Coronary artery (tissue), 2 donors: ENCODE measurements around the gene FAM98B.

Experiments used
- DNase-seq: peaks from one replicate; pipeline ENCODE4 v3.0.0-alpha.2; 2017; ENCODE audit warnings: low spot score
- H3K27ac ChIP-seq, 2 donors: fragments of 200-600 bp; sonication (generic); one replicate each; pipeline ENCODE4 v1.5.1; 2016 to 2019
- H3K4me3 ChIP-seq: fragments of 200-600 bp; sonication (generic); 2 replicates; pipeline ENCODE4 v1.5.1; 2016; ENCODE audit warnings: mild to moderate bottlenecking, moderate library complexity
- CTCF ChIP-seq: fragments of 200-600 bp; sonication (generic); IDR thresholded peaks from one replicate; pipeline ENCODE4 v1.5.1; 2019; ENCODE audit warnings: antibody characterized with exemption

Gene FAM98B

GRCh38 chr15:38516626-38517025 lies 62.7 kb downstream of the FAM98B start:
- TF ChIP-seq CTCF, result no peak
- Histone ChIP-seq H3K4me3 (no peak overlapping the region), H3K27ac (no peak overlapping the region)
- DNase-seq, result no peak

GRCh38 chr15:38517312-38517975 lies 63.5 kb downstream of the FAM98B start:
- H3K27ac ChIP-seq, result no peak overlapping the region
- TF ChIP-seq CTCF, result no peak
- DNase-seq, result no peak
- no peak overlapping the region for H3K4me3 ChIP-seq

- no peak for DNase-seq
- no peak overlapping the region for H3K4me3 ChIP-seq
- no peak overlapping the region for H3K27ac ChIP-seq
- no peak for TF ChIP-seq CTCF
Measured at GRCh38 chr15:38518084-38518483, 64.2 kb downstream of the FAM98B start.

GRCh38 chr15:38520035-38520434 lies 66.1 kb downstream of the FAM98B start:
- DNase-seq, result no peak
- Histone ChIP-seq H3K4me3 (no peak overlapping the region), H3K27ac (no peak overlapping the region)
- no peak for TF ChIP-seq CTCF

GRCh38 chr15:38521316-38521715 lies 67.4 kb downstream of the FAM98B start:
- DNase-seq, result no peak
- no peak for TF ChIP-seq CTCF
- Histone ChIP-seq H3K27ac (no peak overlapping the region), H3K4me3 (no peak overlapping the region)

GRCh38 chr15:38522922-38523321 lies 69.0 kb downstream of the FAM98B start:
- H3K4me3 ChIP-seq, result no peak overlapping the region
- no peak for DNase-seq
- H3K27ac ChIP-seq, result no peak overlapping the region
- no peak for TF ChIP-seq CTCF

- TF ChIP-seq CTCF, result no peak
- Histone ChIP-seq H3K27ac (no peak overlapping the region), H3K4me3 (no peak overlapping the region)
- no peak for DNase-seq
Measured at GRCh38 chr15:38524156-38524555, 70.2 kb downstream of the FAM98B start.
